ENCODE measurements around the gene ACBD4. TPM values are rescaled to one million over a fixed set of nuclear protein-coding genes. Genes with fewer than 3 reads are reported as not detected.
A peak's percentile ranks its signal among the peaks of the same experiment; 100 is the strongest.

ACBD4 gene
- total and polyA plus RNA-seq, 2 of the 13 experiments (the other 11 are each of a cell fraction or from before 2014, with no cell fraction given), result 16.1 to 26.9 TPM

GRCh38 chr17:45087504-45087975 lies 47.9 kb upstream of the ACBD4 start (continued):
- no peak for TF ChIP-seq POLR2A (IDR thresholded peaks at IDR 0.05; ENCODE audit: insufficient read depth in 1 of 2, low read depth in 2 of 2, low read length in 2 of 2)

- CTCF ChIA-PET (ENCODE audit: low intra/inter-chr PET ratio, low total read pairs), result no interaction called here
- Histone ChIP-seq H3K4me2 (ENCODE audit: low read depth, low read length) (no peak overlapping the region), H3K79me2 (ENCODE audit: insufficient read depth, low read length) (no peaks in the 10 kb centered on the region), H3K27ac (ENCODE audit: extremely low read length, insufficient read depth, low read length) (peak overlapping the region; percentile 19), H3K36me3 (replicated peaks in 1 of 2; ENCODE audit: control insufficient read depth in 1 of 2, insufficient read depth in 2 of 2, low read length in 2 of 2) (peaks cover 39 to 83% of the 10 kb centered on the region in 2 experiments), H3K4me1 (ENCODE audit: insufficient read depth, low read length) (peaks cover 33% of the 10 kb centered on the region), H3K4me3 (replicated peaks in 1 of 3; ENCODE audit: insufficient read depth in 1 of 3, low read depth in 2 of 3, low read length in 3 of 3) (no peak overlapping the region), H2AFZ (ENCODE audit: low read length) (no peak overlapping the region), H3K27me3 (ENCODE audit: control insufficient read depth in 1 of 2, insufficient read depth in 2 of 2, low read length in 2 of 2) (no peaks in the 10 kb centered on the region), H3K9me3 (ENCODE audit: low read length) (no peaks in the 10 kb centered on the region), H4K20me1 (ENCODE audit: insufficient read depth, low read length) (no peaks in the 10 kb centered on the region), H3K9ac (ENCODE audit: insufficient read depth, low read depth, low read length) (no peak overlapping the region)
- no peak for DNase-seq (ENCODE audit: low spot score)
- POLR2A ChIA-PET, result interaction anchor here (1.1 to 2.0 kb wide), 2 partner anchors 24 to 27 kb away, joined by 3 to 6 read pairs; partner anchors contain the start of gene NMT1
- ATAC-seq, result no peak
- 96% methylated on average over 4 of the region's 5 CpGs for WGBS (ENCODE audit: low lambda C conversion rate)
- FAIRE-seq, result no peak
- BruUV-seq (replicated peaks), result no TSS peak
- in situ Hi-C loops (cut with HindIII; ENCODE audit: extremely low pct_ligation_motif_present, low pct_unique_long_range_greater_than_20kb) (no loop called here), intact Hi-C loops (cut with micrococcal nuclease; ENCODE audit: unreplicated experiment) (no loop called here)
- TF ChIP-seq CCDC6 (CRISPR knock-in tag; IDR thresholded peaks at IDR 0.05) (no peak), HNRNPL (IDR thresholded peaks at IDR 0.05; ENCODE audit: low read depth, low read length) (no peak), FOXO4 (CRISPR knock-in tag; conservative IDR thresholded peaks at IDR 0.05) (no peak), ZNF644 (CRISPR knock-in tag; IDR thresholded peaks at IDR 0.05; ENCODE audit: low read depth) (no peak), ZNF354B (CRISPR knock-in tag; IDR thresholded peaks at IDR 0.05) (no peak), RFX5 (IDR thresholded peaks at IDR 0.05; ENCODE audit: low read depth, low read length) (no peak), ZNF687 (CRISPR knock-in tag; IDR thresholded peaks at IDR 0.05) (peak; percentile 30), ZNF333 (CRISPR knock-in tag; IDR thresholded peaks at IDR 0.05; ENCODE audit: borderline replicate concordance) (peak; percentile 30; the same call in 1 of the 2 replicates)
Observed at GRCh38 chr17:45087978-45088377, 47.5 kb upstream of the ACBD4 start.
